ENCODE results near the gene C10orf62.
A peak's percentile ranks its signal among the peaks of the same experiment; 100 is the strongest.
"Not testable (repeated sequence)": the region's sequence is repeated elsewhere in the genome, so short reads cannot be mapped to it uniquely, and the experiment has no call there.

The C10orf62 gene

DNA sequence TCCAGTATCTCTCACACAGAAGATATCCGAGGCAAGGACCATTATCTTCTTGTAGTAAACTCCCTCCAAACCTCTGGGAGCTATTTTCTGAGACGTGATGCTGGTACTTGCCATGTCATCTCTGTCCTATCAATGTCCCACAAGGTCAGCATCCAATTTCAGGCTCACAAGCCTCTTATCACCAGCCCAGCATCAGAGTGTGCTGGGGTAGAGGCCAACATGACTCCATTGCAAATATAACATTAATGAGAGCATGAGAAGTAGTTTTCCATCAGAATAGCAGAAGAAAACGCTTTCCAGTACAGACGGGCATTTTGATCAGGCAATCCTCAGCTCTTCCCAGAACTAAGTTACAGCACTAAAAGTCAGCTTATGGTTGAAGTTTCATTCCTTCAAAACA lies 38.2 kb downstream of the C10orf62 start:
- no peak for DNase-seq (ENCODE audit: low read depth in 3 of 3, low spot score in 1 of 3)

- DNase-seq (ENCODE audit: low read depth in 3 of 3, low spot score in 1 of 3): no peak
Measured at GRCh38 chr10:97628228-97628627, 38.7 kb downstream of the C10orf62 start.

- no peak for DNase-seq (ENCODE audit: low read depth in 3 of 3, low spot score in 1 of 3)
Measured at GRCh38 chr10:97629289-97629688, 39.8 kb downstream of the C10orf62 start.

DNA sequence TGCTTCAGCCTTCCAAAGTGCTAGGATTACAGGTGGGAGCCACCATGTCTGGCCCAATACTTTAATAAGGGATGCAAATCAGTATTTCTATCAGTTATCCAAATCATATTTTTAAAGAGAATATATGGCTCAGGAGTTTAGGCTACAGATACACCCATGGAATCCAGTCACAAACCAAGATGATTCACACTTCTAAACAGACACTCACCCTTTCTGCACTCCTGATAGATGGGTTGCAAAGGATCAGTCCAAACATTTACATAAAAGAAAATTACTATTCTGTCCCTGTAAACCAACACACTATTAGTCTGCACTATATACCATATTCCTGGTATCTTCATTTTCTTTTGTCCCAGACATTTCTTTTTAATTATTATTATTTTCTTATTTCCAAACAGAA lies 41.6 kb downstream of the C10orf62 start:
- no peak for DNase-seq (ENCODE audit: low read depth in 3 of 3, low spot score in 1 of 3)

DNA sequence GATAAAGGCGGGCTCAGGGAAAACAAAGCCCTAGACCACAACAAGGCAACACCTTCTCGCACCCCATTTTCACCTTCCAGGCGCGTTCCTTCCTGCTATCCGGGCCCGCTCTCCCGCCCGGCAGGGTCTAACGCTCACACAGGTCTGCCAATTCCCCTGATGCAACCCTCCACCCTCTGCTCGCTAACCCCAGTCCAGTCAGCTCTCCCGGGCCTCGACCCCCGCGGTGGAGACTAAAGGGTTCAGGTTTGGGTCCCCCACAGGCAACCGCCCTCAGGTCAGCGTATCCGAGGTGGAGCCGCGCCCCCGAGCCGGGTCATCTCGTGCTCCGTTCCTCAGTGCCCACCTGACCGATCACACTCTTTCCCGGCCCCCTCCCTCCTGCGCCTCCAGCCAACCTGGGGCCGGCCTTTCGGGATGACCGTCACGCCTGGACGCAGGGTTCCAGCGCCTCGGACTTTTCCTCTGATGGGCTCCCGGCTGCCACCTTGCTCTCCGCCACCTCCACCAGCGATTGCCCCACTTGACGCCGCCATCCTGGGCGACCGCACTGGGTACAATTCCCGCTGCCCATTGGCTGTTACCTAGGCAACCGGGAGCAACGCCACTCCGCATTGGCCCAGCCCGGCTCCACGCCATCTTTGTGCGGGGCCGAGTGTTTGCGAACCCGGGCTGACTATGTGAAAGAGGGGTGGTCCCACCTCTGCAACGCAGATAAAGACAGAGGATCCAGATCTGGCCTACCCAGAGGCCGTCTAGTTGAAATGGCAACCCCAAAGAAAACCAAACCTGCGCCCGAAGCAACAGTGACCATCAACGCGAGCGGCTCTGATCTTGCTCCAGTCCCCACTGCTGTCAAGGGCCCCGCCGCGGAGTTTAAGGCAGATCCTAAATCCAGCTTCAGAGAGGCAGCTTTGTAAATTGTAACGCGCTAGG lies 43.7 kb downstream of the C10orf62 start, which contains the start of gene MORN4:
Gene MORN4, minus strand, starts transcription at position 552 of the 936 bp plus-strand sequence. CDS start 13,847 bp downstream, outside the sequence.
- DNase-seq (ENCODE audit: low read depth in 3 of 3, low spot score in 1 of 3): peak; percentile 79 to 82 (median 81)

DNA sequence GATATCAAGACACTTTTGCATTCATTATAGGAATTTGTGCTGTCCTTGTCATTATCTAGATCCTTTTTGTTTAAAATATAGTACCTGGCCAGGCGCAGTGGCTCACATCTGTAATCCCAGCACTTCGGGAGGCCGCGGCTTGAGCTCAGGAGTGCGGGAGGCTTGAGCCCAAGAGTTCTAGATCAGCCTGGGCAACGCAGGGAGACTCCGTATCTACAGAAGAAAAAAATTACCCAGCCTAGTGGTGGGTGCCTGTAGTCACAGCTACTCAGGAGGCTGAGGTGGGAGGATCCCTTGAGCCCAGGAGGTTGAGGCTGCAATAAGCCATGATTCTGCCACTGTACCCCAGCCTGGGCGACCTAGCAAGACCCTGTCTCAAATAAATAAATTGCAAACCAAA lies 44.4 kb downstream of the C10orf62 start:
- DNase-seq (ENCODE audit: low read depth in 3 of 3, low spot score in 1 of 3): no peak

- no peak for DNase-seq (ENCODE audit: low read depth in 3 of 3, low spot score in 1 of 3)
Measured at GRCh38 chr10:97635577-97635976, 46.1 kb downstream of the C10orf62 start.

GRCh38 chr10:97639090-97639489 lies 49.6 kb downstream of the C10orf62 start:
- DNase-seq (ENCODE audit: low read depth in 3 of 3, low spot score in 1 of 3): not testable (repeated sequence)

DNA sequence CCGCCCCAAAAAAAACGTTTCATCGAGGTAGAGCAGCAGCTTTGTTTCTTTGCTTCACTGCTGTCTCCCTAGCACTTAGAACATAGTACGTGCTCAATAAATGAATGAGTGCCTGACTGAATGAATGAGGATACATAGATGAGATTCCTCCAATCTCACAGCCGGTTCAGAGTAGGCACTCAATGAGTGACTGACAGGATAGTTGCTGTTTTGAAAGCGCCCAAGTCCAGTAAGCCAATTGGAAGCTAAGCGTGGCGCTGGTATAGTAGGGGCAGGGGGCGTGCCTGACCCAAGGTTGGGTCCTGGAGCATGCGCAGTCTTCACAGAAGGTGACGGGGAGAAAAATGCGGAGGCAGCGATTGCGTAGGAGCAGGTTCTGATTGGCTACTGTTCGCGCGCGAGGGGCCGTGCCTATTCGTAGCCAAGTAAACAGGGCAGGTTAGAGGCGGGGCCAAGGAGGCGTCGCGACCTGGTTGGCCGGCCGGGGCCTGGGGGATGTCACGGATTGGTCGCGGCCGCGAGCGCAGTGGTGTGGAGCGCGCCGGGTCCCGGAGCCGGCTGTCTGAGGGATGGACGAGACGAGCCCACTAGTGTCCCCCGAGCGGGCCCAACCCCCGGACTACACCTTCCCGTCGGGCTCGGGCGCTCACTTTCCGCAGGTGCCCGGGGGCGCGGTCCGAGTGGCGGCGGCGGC lies 50.8 kb downstream of the C10orf62 start, which contains the start of gene PI4K2A:
Gene PI4K2A, plus strand, starts transcription at position 498 of the 694 bp plus-strand sequence. Its CDS starts 72 bp downstream, at position 570.
- DNase-seq (ENCODE audit: low read depth in 3 of 3, low spot score in 1 of 3): peak; percentile 94 to 98 (median 96)

Measured in stimulated activated CD4-positive, alpha-beta T cell treated with anti-CD3 and anti-CD28 coated beads, TNF-alpha, amount 100 ng/mL, for 1 hour (primary cell).